HEK293T (cell line): ENCODE measurements around the gene PLCB1.

Experiments
- BHLHE40 ChIP-seq: fragments of 450-650 bp; IDR thresholded peaks from 2 replicates; pipeline ENCODE4 v1.6.1; 2016; ENCODE audit warnings: mild to moderate bottlenecking, moderate library complexity, borderline replicate concordance
- ELF4 ChIP-seq: fragments of 450-650 bp; IDR thresholded peaks from 2 replicates; pipeline ENCODE4 v1.6.1; 2017; ENCODE audit warnings: antibody characterized with exemption
- FOXA1 ChIP-seq: fragments of 450-650 bp; IDR thresholded peaks from 2 replicates; pipeline ENCODE4 v1.6.1; 2016; ENCODE audit warnings: mild to moderate bottlenecking
- FOXK2 ChIP-seq: fragments of 450-650 bp; IDR thresholded peaks from 2 replicates; pipeline ENCODE4 v1.6.1; 2016; ENCODE audit warnings: mild to moderate bottlenecking
- FOXM1 ChIP-seq: fragments of 450-650 bp; IDR thresholded peaks from 2 replicates; pipeline ENCODE4 v1.6.1; 2017; ENCODE audit warnings: mild to moderate bottlenecking, borderline replicate concordance
- HDGF ChIP-seq: fragments of 450-650 bp; IDR thresholded peaks from 2 replicates; pipeline ENCODE4 v1.6.1; 2017; ENCODE audit warnings: antibody characterized with exemption, borderline replicate concordance
- NFRKB ChIP-seq: fragments of 450-650 bp; IDR thresholded peaks from 2 replicates; pipeline ENCODE4 v1.6.1; 2016; ENCODE audit warnings: mild to moderate bottlenecking, moderate library complexity
- SP1 ChIP-seq: fragments of 450-650 bp; IDR thresholded peaks from 2 replicates; pipeline ENCODE4 v1.6.1; 2017
- SUZ12 ChIP-seq: fragments of 450-650 bp; IDR thresholded peaks from 2 replicates; pipeline ENCODE4 v1.6.1; 2016; ENCODE audit warnings: mild to moderate bottlenecking
- TARDBP ChIP-seq: fragments of 450-650 bp; IDR thresholded peaks from 2 replicates; pipeline ENCODE4 v1.6.1; 2016
- ZNF384 ChIP-seq: fragments of 450-650 bp; IDR thresholded peaks from 2 replicates; pipeline ENCODE4 v1.6.1; 2016

GRCh38 chr20:8284902-8285301 is 152.8 kb downstream of the PLCB1 start:
- no peak for TF ChIP-seq ZNF384
- no peak for TF ChIP-seq HDGF
- no peak for TF ChIP-seq SUZ12
- TF ChIP-seq ELF4, result no peak
- no peak for TF ChIP-seq FOXA1
- TF ChIP-seq TARDBP, result no peak
- no peak for TF ChIP-seq FOXM1
- TF ChIP-seq NFRKB, result no peak
- no peak for TF ChIP-seq BHLHE40
- TF ChIP-seq SP1, result no peak
- no peak for TF ChIP-seq FOXK2
